A673 (cell line): ENCODE measurements around the gene DAB2IP.

Experiments used
- EZH2 ChIP-seq: fragments of 200-600 bp; sonication (generic); IDR thresholded peaks from 2 replicates; pipeline ENCODE4 v1.6.1; 2017; ENCODE audit warnings: borderline replicate concordance, low read depth, mild to moderate bottlenecking, mixed read lengths, antibody characterized with exemption, low read length; ENCODE audit not compliant: poor library complexity, severe bottlenecking
- TF ChIP-seq, protein P1 (sequence below): fragments of 300-800, 200-600 bp; sonication (generic); conservative IDR thresholded peaks from 2 replicates; pipeline ENCODE4 v1.5.1; 2017; ENCODE audit warnings: low read depth, mild to moderate bottlenecking, antibody characterized with exemption, low read length, moderate library complexity, mixed read lengths

DNA sequence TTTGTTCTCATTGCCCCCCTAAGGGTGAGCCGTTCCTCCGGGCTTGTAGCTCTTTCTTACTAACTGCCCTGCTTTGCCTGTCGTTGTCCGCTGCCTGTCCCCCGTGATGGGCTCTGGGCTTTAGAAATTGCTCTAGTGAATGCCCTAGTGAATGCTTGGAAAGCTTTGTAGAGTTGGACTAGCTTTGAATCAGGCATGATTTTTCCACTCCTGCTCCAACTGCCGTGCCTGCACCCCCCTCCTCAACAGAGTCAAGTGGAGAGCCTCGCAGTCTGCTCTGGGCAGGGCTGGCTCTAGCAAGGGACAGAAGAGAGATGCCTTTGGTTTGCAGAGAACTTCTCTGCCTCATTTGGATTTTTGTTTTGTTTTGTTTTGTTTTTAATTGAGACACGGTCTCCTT, 46.8 kb upstream of the DAB2IP start:
- TF ChIP-seq, protein P1, sequence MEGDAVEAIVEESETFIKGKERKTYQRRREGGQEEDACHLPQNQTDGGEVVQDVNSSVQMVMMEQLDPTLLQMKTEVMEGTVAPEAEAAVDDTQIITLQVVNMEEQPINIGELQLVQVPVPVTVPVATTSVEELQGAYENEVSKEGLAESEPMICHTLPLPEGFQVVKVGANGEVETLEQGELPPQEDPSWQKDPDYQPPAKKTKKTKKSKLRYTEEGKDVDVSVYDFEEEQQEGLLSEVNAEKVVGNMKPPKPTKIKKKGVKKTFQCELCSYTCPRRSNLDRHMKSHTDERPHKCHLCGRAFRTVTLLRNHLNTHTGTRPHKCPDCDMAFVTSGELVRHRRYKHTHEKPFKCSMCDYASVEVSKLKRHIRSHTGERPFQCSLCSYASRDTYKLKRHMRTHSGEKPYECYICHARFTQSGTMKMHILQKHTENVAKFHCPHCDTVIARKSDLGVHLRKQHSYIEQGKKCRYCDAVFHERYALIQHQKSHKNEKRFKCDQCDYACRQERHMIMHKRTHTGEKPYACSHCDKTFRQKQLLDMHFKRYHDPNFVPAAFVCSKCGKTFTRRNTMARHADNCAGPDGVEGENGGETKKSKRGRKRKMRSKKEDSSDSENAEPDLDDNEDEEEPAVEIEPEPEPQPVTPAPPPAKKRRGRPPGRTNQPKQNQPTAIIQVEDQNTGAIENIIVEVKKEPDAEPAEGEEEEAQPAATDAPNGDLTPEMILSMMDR, result no peak
- no peak for TF ChIP-seq EZH2
